OCI-LY1 (cell line): ENCODE results near the gene GFRA3.

ENCODE experiments used
- H2AFZ ChIP-seq: fragments of 200-600 bp; sonication (generic), shearing (Covaris generic); 2 replicates; pipeline ENCODE4 v1.6.0; 2014; ENCODE audit warnings: antibody characterized with exemption, mild to moderate bottlenecking, low read length
- H3F3A ChIP-seq: fragments of 200-600 bp; sonication (generic), shearing (Covaris generic); 2 replicates; pipeline ENCODE4 v1.6.0; 2014; ENCODE audit warnings: mild to moderate bottlenecking, antibody characterized with exemption, low read length, moderate library complexity; ENCODE audit not compliant: insufficient read depth
- H3K27ac ChIP-seq: fragments of 200-600 bp; sonication (generic); 2 replicates; pipeline ENCODE4 v1.5.1; 2014; ENCODE audit warnings: low read length, mixed run types, mild to moderate bottlenecking, low read depth; ENCODE audit not compliant: poor library complexity, severe bottlenecking
- H3K27me3 ChIP-seq: fragments of 200-600 bp; sonication (generic); 2 replicates; pipeline ENCODE4 v1.6.0; 2014; ENCODE audit warnings: antibody characterized with exemption, mild to moderate bottlenecking, low read length, moderate library complexity; ENCODE audit not compliant: insufficient read depth
- H3K36me3 ChIP-seq: fragments of 200-600 bp; sonication (generic); 2 replicates; pipeline ENCODE4 v1.6.1; 2014; ENCODE audit warnings: mild to moderate bottlenecking, antibody characterized with exemption, low read length, moderate library complexity, mixed read lengths; ENCODE audit not compliant: insufficient read depth
- H3K4me1 ChIP-seq: fragments of 200-600 bp; sonication (generic); 2 replicates; pipeline ENCODE4 v1.5.1; 2014; ENCODE audit warnings: mild to moderate bottlenecking, low read length, moderate library complexity; ENCODE audit not compliant: insufficient read depth, severe bottlenecking
- H3K4me2 ChIP-seq: fragments of 200-600 bp; sonication (generic), shearing (Covaris generic); 2 replicates; pipeline ENCODE4 v1.6.1; 2014; ENCODE audit warnings: low read length
- H3K4me3 ChIP-seq: fragments of 200-600 bp; sonication (generic); 2 replicates; pipeline ENCODE4 v1.5.1; 2014; ENCODE audit warnings: low read length, low read depth, mild to moderate bottlenecking, mixed read lengths; ENCODE audit not compliant: poor library complexity, severe bottlenecking
- H3K79me2 ChIP-seq: fragments of 200-600 bp; shearing (Covaris generic); 2 replicates; pipeline ENCODE4 v1.6.1; 2016; ENCODE audit warnings: mixed run types, low read length, mixed read lengths; ENCODE audit not compliant: insufficient read depth
- H3K9ac ChIP-seq: fragments of 200-600 bp; sonication (generic), shearing (Covaris generic); 2 replicates; pipeline ENCODE4 v1.6.1; 2014; ENCODE audit warnings: mild to moderate bottlenecking, low read length, mixed read lengths
- H3K9me2 ChIP-seq: fragments of 200-600 bp; sonication (generic), shearing (Covaris generic); 2 replicates; pipeline ENCODE4 v1.6.1; 2014; ENCODE audit warnings: low read depth, mild to moderate bottlenecking, low read length, mixed read lengths
- H3K9me3 ChIP-seq: fragments of 200-600 bp; shearing (Covaris generic); 2 replicates; pipeline ENCODE4 v1.6.1; 2014; ENCODE audit warnings: low read length, mixed read lengths
- H4K20me1 ChIP-seq: fragments of 200-600 bp; sonication (generic), shearing (Covaris generic); 2 replicates; pipeline ENCODE4 v1.6.0; 2016; ENCODE audit warnings: mild to moderate bottlenecking, low read length; ENCODE audit not compliant: insufficient read depth
- EZH2 ChIP-seq: fragments of 200-600 bp; sonication (generic), shearing (Covaris generic); IDR thresholded peaks from 2 replicates; pipeline ENCODE4 v1.8.0; 2017; ENCODE audit warnings: borderline replicate concordance, mixed run types, mild to moderate bottlenecking, antibody characterized with exemption, low read length, moderate library complexity, mixed read lengths
- TF ChIP-seq, protein P1 (sequence below): fragments of 200-600 bp; sonication (generic), shearing (Covaris generic); IDR thresholded peaks from 2 replicates; pipeline ENCODE4 v1.5.1; 2017; ENCODE audit warnings: mild to moderate bottlenecking, antibody characterized with exemption, low read length, moderate library complexity, mixed read lengths

The GFRA3 gene

DNA sequence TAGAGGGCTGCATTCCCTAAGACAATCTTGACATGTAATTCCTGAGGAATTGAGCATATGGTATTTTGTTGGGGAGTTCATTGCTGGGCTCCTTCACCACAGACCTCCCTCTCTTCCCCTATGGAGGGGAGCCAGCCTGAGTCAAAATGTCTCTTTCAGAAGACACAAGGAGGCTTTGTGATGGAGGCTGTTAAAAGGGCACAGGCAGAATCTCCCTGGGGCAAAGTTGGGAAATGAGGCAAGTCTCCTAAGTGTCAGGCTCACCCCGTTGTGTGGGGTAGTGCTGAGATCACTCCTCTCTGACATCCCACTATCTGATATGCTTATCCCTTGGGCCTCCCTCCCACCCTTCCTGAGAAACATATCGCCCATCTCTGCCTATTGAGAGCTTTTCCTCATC is 30.6 kb downstream of the GFRA3 start:
- H3K36me3 ChIP-seq = no peaks in the 10 kb centered on the region

DNA sequence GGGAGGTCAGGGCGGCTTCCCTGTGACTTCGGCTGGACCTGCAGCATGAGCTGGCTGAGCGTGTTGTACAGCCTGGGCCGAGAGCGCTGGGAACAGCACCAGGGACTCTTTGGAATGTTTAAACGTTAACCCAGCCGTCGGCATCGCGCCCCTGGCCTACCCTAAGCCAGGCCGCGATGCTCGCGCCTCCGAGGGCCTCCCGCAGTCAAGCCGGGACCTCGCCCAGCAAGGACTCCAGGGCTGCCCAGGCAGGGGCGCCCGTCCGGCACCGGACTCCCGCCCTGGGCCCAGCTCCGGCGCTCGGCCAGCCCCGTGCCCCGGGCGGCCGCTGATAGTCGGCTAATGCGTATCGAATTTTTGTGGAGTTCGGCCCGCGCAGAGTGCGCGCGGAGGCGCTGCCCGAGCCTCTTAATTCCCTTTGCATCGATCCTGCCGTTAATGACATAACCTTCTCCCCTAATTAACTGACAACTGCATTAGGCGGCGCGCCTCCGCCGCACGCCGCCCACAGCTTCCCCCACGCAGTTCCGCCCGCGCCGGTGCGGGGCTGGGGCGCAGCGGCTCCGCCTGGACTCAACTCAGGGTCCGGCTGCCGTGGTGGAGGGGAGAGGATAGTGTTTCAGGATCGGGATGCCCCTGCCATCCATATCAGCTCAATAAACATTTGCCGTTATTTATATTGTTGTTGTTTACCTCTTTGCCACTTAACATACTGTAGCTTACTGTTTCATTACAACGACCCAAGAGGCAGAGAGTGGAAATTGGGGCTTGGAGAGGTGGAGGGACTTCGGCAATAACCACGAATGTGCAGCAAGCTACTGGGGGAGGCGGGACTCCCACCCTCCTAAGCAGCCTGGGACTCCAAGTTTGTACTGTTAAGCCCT is 32.5 kb downstream of the GFRA3 start:
- Histone ChIP-seq H3K4me1 (no peaks in the 10 kb centered on the region), H3K27me3 (peaks cover 6% of the 10 kb centered on the region; the same call in 1 of the 2 replicates), H3K9me2 (no peaks in the 10 kb centered on the region), H3F3A (no peaks in the 10 kb centered on the region), H3K9me3 (no peaks in the 10 kb centered on the region), H3K4me2 (no peak overlapping the region), H2AFZ (no peak overlapping the region), H3K36me3 (no peaks in the 10 kb centered on the region), H4K20me1 (no peaks in the 10 kb centered on the region), H3K9ac (no peak overlapping the region), H3K27ac (no peak overlapping the region), H3K4me3 (no peak overlapping the region), H3K79me2 (no peaks in the 10 kb centered on the region)
- TF ChIP-seq, protein P1, sequence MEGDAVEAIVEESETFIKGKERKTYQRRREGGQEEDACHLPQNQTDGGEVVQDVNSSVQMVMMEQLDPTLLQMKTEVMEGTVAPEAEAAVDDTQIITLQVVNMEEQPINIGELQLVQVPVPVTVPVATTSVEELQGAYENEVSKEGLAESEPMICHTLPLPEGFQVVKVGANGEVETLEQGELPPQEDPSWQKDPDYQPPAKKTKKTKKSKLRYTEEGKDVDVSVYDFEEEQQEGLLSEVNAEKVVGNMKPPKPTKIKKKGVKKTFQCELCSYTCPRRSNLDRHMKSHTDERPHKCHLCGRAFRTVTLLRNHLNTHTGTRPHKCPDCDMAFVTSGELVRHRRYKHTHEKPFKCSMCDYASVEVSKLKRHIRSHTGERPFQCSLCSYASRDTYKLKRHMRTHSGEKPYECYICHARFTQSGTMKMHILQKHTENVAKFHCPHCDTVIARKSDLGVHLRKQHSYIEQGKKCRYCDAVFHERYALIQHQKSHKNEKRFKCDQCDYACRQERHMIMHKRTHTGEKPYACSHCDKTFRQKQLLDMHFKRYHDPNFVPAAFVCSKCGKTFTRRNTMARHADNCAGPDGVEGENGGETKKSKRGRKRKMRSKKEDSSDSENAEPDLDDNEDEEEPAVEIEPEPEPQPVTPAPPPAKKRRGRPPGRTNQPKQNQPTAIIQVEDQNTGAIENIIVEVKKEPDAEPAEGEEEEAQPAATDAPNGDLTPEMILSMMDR = no peak
- no peak for TF ChIP-seq EZH2

More for the DNA sequence above, 30.6 kb downstream of the GFRA3 start:
- Histone ChIP-seq H3K9me2 (no peaks in the 10 kb centered on the region), H3K79me2 (no peaks in the 10 kb centered on the region), H3K27me3 (peaks cover 9% of the 10 kb centered on the region; the same call in 1 of the 2 replicates), H3K27ac (no peak overlapping the region), H4K20me1 (no peaks in the 10 kb centered on the region), H3K4me1 (no peaks in the 10 kb centered on the region), H2AFZ (no peak overlapping the region), H3F3A (no peaks in the 10 kb centered on the region), H3K4me3 (no peak overlapping the region), H3K4me2 (no peak overlapping the region), H3K9ac (no peak overlapping the region), H3K9me3 (no peaks in the 10 kb centered on the region)
- no peak for TF ChIP-seq EZH2
- TF ChIP-seq, protein P1 = no peak

DNA sequence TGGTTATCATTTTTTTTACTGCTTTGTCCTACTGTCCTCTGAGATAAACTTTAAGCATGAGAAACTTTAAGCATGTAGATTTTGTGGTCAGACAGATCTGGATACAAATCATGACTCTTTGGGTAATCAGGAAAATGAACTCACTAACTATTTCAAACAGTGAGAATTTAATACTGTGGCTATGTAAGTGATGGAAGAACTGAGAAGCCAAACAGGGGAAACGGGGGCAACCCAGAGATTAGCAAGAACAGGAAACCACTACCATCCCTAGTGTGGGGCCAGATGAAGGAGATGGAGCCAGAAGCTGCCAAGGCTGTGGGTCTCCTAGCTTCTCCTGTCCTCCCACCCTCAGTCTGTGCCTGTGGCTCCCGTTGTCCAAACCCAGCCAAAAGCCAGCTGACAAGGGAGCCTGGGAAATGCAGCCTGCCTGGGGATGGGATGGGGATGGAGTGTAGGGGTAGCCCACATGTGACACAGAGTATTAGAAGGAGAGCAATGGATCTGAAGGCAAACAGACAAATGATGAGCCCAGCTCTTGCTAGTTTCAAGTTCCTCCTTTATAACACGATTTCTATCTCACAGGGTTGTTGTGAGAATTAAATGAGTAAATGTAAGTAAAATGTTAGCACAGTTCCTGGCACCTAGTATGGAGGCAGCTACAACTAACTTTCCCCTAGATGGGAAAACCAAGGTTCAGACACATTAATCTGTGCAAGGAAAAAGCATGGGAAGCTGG is 33.6 kb downstream of the GFRA3 start:
- TF ChIP-seq, protein P1 = no peak
- TF ChIP-seq EZH2 = no peak
- Histone ChIP-seq H3K9ac (no peak overlapping the region), H4K20me1 (no peaks in the 10 kb centered on the region), H3K27me3 (peaks cover 6% of the 10 kb centered on the region; the same call in 1 of the 2 replicates), H3K36me3 (no peaks in the 10 kb centered on the region), H2AFZ (no peak overlapping the region), H3K9me3 (no peaks in the 10 kb centered on the region), H3K4me2 (no peak overlapping the region), H3K27ac (no peak overlapping the region), H3K4me1 (no peaks in the 10 kb centered on the region), H3K79me2 (no peaks in the 10 kb centered on the region), H3F3A (no peaks in the 10 kb centered on the region), H3K9me2 (no peaks in the 10 kb centered on the region), H3K4me3 (no peak overlapping the region)
